ENCODE data around the gene PRKCH. TPM values are rescaled to one million over a fixed set of nuclear protein-coding genes. Genes with fewer than 3 reads are reported as not detected.

PRKCH gene
- total and polyA plus RNA-seq, 10 of the 15 experiments (the other 5 are each of a cell fraction or from before 2014, with no cell fraction given), result 10.7 to 140 (median 33.2) TPM

DNA sequence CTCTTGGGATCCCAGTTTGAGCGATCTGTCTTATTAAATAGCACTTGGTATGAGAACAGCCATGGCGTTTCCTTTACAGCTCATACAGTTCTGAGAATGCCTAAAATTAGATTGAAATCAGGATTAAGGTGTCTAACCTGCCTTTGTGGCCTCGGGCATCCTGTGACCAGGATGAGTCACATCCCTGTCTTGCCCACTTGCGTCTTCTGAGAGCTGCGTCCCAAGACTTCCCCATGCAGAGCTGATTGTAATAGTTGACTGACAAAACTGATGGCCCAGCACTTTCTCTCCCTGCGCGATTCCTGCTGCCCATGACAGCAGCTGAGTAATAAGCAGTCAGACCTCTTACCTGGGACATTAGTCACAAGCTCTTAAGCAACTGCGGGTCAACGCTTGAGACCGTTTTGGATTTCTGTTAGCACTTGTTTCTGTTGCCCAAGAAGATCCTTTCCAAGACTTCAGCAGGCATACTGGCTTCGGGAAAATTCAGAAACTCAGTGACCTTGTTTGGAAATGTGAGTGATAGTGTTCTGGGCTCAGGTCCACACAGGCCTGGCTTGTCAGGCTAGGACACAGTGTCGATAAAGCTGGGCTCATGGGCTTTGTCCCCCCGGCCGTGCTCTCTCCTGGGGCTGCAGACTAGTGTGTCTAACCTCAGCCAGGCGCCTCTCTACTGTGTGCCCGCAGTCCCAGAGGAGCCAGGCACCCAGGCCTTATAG is 204.1 kb downstream of the PRKCH start (continued):
- TF ChIP-seq, protein P1, sequence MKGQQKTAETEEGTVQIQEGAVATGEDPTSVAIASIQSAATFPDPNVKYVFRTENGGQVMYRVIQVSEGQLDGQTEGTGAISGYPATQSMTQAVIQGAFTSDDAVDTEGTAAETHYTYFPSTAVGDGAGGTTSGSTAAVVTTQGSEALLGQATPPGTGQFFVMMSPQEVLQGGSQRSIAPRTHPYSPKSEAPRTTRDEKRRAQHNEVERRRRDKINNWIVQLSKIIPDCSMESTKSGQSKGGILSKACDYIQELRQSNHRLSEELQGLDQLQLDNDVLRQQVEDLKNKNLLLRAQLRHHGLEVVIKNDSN (IDR thresholded peaks at IDR 0.05; ENCODE audit: borderline replicate concordance, extremely low read length, insufficient read depth, low read depth, low read length), result no peak
- TF ChIP-seq FOXM1 (IDR thresholded peaks at IDR 0.05; ENCODE audit: low read depth, low read length), result peak; percentile 57; the same call in 1 of the 2 replicates
- TF ChIP-seq, protein P2, sequence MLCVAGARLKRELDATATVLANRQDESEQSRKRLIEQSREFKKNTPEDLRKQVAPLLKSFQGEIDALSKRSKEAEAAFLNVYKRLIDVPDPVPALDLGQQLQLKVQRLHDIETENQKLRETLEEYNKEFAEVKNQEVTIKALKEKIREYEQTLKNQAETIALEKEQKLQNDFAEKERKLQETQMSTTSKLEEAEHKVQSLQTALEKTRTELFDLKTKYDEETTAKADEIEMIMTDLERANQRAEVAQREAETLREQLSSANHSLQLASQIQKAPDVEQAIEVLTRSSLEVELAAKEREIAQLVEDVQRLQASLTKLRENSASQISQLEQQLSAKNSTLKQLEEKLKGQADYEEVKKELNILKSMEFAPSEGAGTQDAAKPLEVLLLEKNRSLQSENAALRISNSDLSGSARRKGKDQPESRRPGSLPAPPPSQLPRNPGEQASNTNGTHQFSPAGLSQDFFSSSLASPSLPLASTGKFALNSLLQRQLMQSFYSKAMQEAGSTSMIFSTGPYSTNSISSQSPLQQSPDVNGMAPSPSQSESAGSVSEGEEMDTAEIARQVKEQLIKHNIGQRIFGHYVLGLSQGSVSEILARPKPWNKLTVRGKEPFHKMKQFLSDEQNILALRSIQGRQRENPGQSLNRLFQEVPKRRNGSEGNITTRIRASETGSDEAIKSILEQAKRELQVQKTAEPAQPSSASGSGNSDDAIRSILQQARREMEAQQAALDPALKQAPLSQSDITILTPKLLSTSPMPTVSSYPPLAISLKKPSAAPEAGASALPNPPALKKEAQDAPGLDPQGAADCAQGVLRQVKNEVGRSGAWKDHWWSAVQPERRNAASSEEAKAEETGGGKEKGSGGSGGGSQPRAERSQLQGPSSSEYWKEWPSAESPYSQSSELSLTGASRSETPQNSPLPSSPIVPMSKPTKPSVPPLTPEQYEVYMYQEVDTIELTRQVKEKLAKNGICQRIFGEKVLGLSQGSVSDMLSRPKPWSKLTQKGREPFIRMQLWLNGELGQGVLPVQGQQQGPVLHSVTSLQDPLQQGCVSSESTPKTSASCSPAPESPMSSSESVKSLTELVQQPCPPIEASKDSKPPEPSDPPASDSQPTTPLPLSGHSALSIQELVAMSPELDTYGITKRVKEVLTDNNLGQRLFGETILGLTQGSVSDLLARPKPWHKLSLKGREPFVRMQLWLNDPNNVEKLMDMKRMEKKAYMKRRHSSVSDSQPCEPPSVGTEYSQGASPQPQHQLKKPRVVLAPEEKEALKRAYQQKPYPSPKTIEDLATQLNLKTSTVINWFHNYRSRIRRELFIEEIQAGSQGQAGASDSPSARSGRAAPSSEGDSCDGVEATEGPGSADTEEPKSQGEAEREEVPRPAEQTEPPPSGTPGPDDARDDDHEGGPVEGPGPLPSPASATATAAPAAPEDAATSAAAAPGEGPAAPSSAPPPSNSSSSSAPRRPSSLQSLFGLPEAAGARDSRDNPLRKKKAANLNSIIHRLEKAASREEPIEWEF (IDR thresholded peaks at IDR 0.05; ENCODE audit: insufficient replicate concordance, low read depth, low read length), result peak; percentile 25
- TF ChIP-seq, protein P3, sequence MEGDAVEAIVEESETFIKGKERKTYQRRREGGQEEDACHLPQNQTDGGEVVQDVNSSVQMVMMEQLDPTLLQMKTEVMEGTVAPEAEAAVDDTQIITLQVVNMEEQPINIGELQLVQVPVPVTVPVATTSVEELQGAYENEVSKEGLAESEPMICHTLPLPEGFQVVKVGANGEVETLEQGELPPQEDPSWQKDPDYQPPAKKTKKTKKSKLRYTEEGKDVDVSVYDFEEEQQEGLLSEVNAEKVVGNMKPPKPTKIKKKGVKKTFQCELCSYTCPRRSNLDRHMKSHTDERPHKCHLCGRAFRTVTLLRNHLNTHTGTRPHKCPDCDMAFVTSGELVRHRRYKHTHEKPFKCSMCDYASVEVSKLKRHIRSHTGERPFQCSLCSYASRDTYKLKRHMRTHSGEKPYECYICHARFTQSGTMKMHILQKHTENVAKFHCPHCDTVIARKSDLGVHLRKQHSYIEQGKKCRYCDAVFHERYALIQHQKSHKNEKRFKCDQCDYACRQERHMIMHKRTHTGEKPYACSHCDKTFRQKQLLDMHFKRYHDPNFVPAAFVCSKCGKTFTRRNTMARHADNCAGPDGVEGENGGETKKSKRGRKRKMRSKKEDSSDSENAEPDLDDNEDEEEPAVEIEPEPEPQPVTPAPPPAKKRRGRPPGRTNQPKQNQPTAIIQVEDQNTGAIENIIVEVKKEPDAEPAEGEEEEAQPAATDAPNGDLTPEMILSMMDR (IDR thresholded peaks at IDR 0.05 in 2 of 3, conservative IDR thresholded peaks at IDR 0.05 in 1 of 3; ENCODE audit: control insufficient read depth in 2 of 3, extremely low read depth in 1 of 3, insufficient read depth in 1 of 3, low read depth in 3 of 3, low read length in 3 of 3), result no peak
- TF ChIP-seq POU2F2 (IDR thresholded peaks at IDR 0.05; ENCODE audit: borderline replicate concordance, low read depth, low read length), result no peak
- peak; percentile 65 for TF ChIP-seq IKZF1 (conservative IDR thresholded peaks at IDR 0.05)
- 0 out of 4 replicates have a peak, but pooled peaks of 1 of the 2 experiments have one; percentile 8 for TF ChIP-seq BHLHE40 (IDR thresholded peaks at IDR 0.05; ENCODE audit: borderline replicate concordance in 1 of 2, low read depth in 2 of 2, low read length in 1 of 2)
- TF ChIP-seq BCL3 (IDR thresholded peaks at IDR 0.05; ENCODE audit: borderline replicate concordance, insufficient read depth, low read depth, low read length, poor library complexity, severe bottlenecking), result peak; percentile 71
- TF ChIP-seq SPI1 (IDR thresholded peaks at IDR 0.05; ENCODE audit: borderline replicate concordance, insufficient read depth, low read depth, low read length), result peak; percentile 26; the same call in 1 of the 2 replicates
- peak; percentile 35; the same call in 1 of the 2 replicates for TF ChIP-seq BCL11A (IDR thresholded peaks at IDR 0.05; ENCODE audit: low read depth, low read length)
- 0 out of 2 replicates have a peak, but pooled peaks have one; percentile 24 for TF ChIP-seq CBX5 (IDR thresholded peaks at IDR 0.05; ENCODE audit: low read depth)
- no peak for TF ChIP-seq CHD4 (IDR thresholded peaks at IDR 0.05)
- no peak for TF ChIP-seq ZNF592 (IDR thresholded peaks at IDR 0.05)

Measured in GM12878 (cell line).